AG09309 (cell line): Measurements from ENCODE around the gene HTD2.

Experiments used
- DNase-seq: peaks from one replicate; pipeline ENCODE4 v3.0.0-alpha.2; 2010; ENCODE audit warnings: low read depth
- H3K4me3 ChIP-seq: 2 replicates; pipeline ENCODE4 v1.5.1; 2011; ENCODE audit warnings: mild to moderate bottlenecking, low read depth, low read length, moderate library complexity; ENCODE audit not compliant: control insufficient read depth
- CTCF ChIP-seq: IDR thresholded peaks from 2 replicates; pipeline ENCODE4 v1.5.1; 2011; ENCODE audit warnings: mild to moderate bottlenecking, low read depth, low read length, inconsistent platforms; ENCODE audit not compliant: insufficient read depth, control insufficient read depth; ENCODE audit errors: missing control alignments

Gene HTD2

GRCh38 chr3:58293516-58293915 lies 12.8 kb upstream of the HTD2 start:
- TF ChIP-seq CTCF: no peak
- H3K4me3 ChIP-seq: no peak overlapping the region
- no peak for DNase-seq

GRCh38 chr3:58296269-58296668 lies 10.1 kb upstream of the HTD2 start:
- DNase-seq: no peak
- TF ChIP-seq CTCF: no peak
- H3K4me3 ChIP-seq: no peak overlapping the region

GRCh38 chr3:58296843-58297242 lies 9.5 kb upstream of the HTD2 start:
- TF ChIP-seq CTCF: no peak
- no peak overlapping the region for H3K4me3 ChIP-seq
- DNase-seq: no peak

- no peak for DNase-seq
- no peak overlapping the region for H3K4me3 ChIP-seq
- TF ChIP-seq CTCF: no peak
Observed at GRCh38 chr3:58298190-58298589, 8.1 kb upstream of the HTD2 start.

GRCh38 chr3:58299075-58299474 lies 7.2 kb upstream of the HTD2 start:
- DNase-seq: no peak
- TF ChIP-seq CTCF: no peak
- H3K4me3 ChIP-seq: no peak overlapping the region

GRCh38 chr3:58299839-58300516 lies 6.3 kb upstream of the HTD2 start:
- peak; percentile 21 for DNase-seq
- H3K4me3 ChIP-seq: no peak overlapping the region
- TF ChIP-seq CTCF: peak; percentile 61
